NB4 (cell line): ENCODE results near the gene KRTAP2-1.
"Not testable (repeated sequence)": the region's sequence is repeated elsewhere in the genome, so short reads cannot be mapped to it uniquely, and the experiment has no call there.

Experiments
- DNase-seq: peaks from one replicate; pipeline ENCODE4 v3.0.0; 2010; ENCODE audit warnings: low read depth
- H3K4me3 ChIP-seq: one replicate; pipeline ENCODE4 v1.5.1; 2011; ENCODE audit warnings: mild to moderate bottlenecking, low read depth, low read length, moderate library complexity
- CTCF ChIP-seq: IDR thresholded peaks from one replicate; pipeline ENCODE4 v1.5.1; 2012; ENCODE audit warnings: low read depth, low read length
- MAX ChIP-seq: IDR thresholded peaks from 2 replicates; pipeline ENCODE4 v1.6.1; 2011; ENCODE audit warnings: low read depth, low read length
- MYC ChIP-seq: IDR thresholded peaks from 2 replicates; pipeline ENCODE4 v1.6.1; 2011; ENCODE audit warnings: low read depth, low read length
- POLR2A ChIP-seq: IDR thresholded peaks from 2 replicates; pipeline ENCODE4 v1.6.1; 2011; ENCODE audit warnings: mild to moderate bottlenecking; ENCODE audit not compliant: insufficient read length; ENCODE audit errors: extremely low read depth

Gene KRTAP2-1

GRCh38 chr17:41004397-41004796, 42.7 kb downstream of the KRTAP2-1 start:
- no peak for TF ChIP-seq CTCF
- no peak for DNase-seq
- H3K4me3 ChIP-seq: no peak overlapping the region

- no peak for DNase-seq
- TF ChIP-seq POLR2A (no peak), CTCF (no peak), MAX (no peak), MYC (no peak)
- H3K4me3 ChIP-seq: no peak overlapping the region
Observed at GRCh38 chr17:41003926-41004325, 43.2 kb downstream of the KRTAP2-1 start.

- no peak for DNase-seq
- no peak overlapping the region for H3K4me3 ChIP-seq
- TF ChIP-seq MAX: no peak
- TF ChIP-seq MYC: no peak
- TF ChIP-seq CTCF: no peak
- no peak for TF ChIP-seq POLR2A
Observed at GRCh38 chr17:41002814-41003213, 44.3 kb downstream of the KRTAP2-1 start.

GRCh38 chr17:41001795-41002194, 45.3 kb downstream of the KRTAP2-1 start:
- TF ChIP-seq MYC (no peak), MAX (no peak), POLR2A (no peak), CTCF (no peak)
- no peak for DNase-seq

GRCh38 chr17:40999563-40999962, 47.6 kb downstream of the KRTAP2-1 start, which contains the start of gene KRTAP3-2:
TSS of gene KRTAP3-2 (minus strand) at chr17:40999906. CDS start at chr17:40999853, 53 bp downstream.
- H3K4me3 ChIP-seq, DNase-seq: not testable (repeated sequence)

More at GRCh38 chr17:41001795-41002194, 45.3 kb downstream of the KRTAP2-1 start:
- no peak overlapping the region for H3K4me3 ChIP-seq

GRCh38 chr17:40997361-40997760, 49.8 kb downstream of the KRTAP2-1 start:
- no peak for TF ChIP-seq MAX
- no peak for TF ChIP-seq POLR2A
- TF ChIP-seq MYC: no peak
- no peak for TF ChIP-seq CTCF
- H3K4me3 ChIP-seq: no peak overlapping the region
- no peak for DNase-seq
